Measurements from ENCODE around the gene KCNIP2.

- TF ChIP-seq CTCF (IDR thresholded peaks at IDR 0.05) (peak; percentile 64 to 94 (median 94)), POLR2A (IDR thresholded peaks at IDR 0.05) (no peak)
These were observed 63.9 kb downstream of the KCNIP2 start for GRCh38 chr10:101779544-101780186.

Measured in right lobe of liver (tissue), 4 donors.